Measurements from ENCODE around the gene PIK3CB. TPM values are rescaled to one million over a fixed set of nuclear protein-coding genes. Genes with fewer than 3 reads are reported as not detected.
"Not testable (repeated sequence)": the region's sequence is repeated elsewhere in the genome, so short reads cannot be mapped to it uniquely, and the experiment has no call there.

Gene PIK3CB
- total RNA-seq, 1 donor from 2014 or later, result 19.3 TPM

- H3K4me1 Mint-ChIP-seq (ENCODE audit: low read depth), result peaks cover 8% of the 10 kb centered on the region
- no peak for DNase-seq (ENCODE audit: low spot score)
- no peak overlapping the region for H3K4me3 Mint-ChIP-seq
- H3K27me3 Mint-ChIP-seq (ENCODE audit: insufficient read depth), result no peaks in the 10 kb centered on the region
- H3K9me3 Mint-ChIP-seq, result no peaks in the 10 kb centered on the region
- H3K27ac Mint-ChIP-seq, result no peak overlapping the region
- intact Hi-C loops (cut with micrococcal nuclease), result no loop called here
- peaks cover 4% of the 10 kb centered on the region for H3K36me3 Mint-ChIP-seq (ENCODE audit: low read depth)
These were observed 142.6 kb downstream of the PIK3CB start for GRCh38 chr3:138692152-138692551.

GRCh38 chr3:138691351-138691750 lies 143.4 kb downstream of the PIK3CB start:
- intact Hi-C loops (cut with micrococcal nuclease), result no loop called here
- peaks cover 12% of the 10 kb centered on the region for H3K4me1 Mint-ChIP-seq (ENCODE audit: low read depth)
- no peak for DNase-seq (ENCODE audit: low spot score)
- no peak overlapping the region for H3K4me3 Mint-ChIP-seq
- H3K36me3 Mint-ChIP-seq (ENCODE audit: low read depth), result peaks cover 6% of the 10 kb centered on the region
- no peaks in the 10 kb centered on the region for H3K9me3 Mint-ChIP-seq
- no peaks in the 10 kb centered on the region for H3K27me3 Mint-ChIP-seq (ENCODE audit: insufficient read depth)
- H3K27ac Mint-ChIP-seq, result no peak overlapping the region

DNA sequence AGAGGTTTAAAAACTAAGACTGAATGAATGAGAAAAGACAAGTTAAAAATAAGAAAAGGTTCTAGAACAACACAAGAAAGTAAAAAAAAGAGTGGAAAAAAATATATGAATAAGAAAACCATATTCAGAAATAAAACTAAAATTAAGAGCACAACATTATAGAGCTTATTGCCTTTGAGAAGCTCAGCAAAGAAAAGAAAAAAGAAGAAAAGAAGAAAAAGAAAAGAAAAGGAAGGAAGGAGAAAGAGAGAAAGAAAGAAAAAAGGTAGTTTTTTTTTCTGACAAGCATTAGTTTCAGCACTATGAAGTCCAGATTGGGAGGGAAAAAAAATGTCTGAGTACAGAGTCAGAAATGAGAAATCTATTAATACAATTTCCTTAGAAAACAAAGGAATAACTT lies 144.7 kb downstream of the PIK3CB start:
- no peak overlapping the region for H3K4me3 Mint-ChIP-seq
- peaks cover 6% of the 10 kb centered on the region for H3K36me3 Mint-ChIP-seq (ENCODE audit: low read depth)
- H3K9me3 Mint-ChIP-seq, result no peaks in the 10 kb centered on the region
- H3K27me3 Mint-ChIP-seq (ENCODE audit: insufficient read depth), result no peaks in the 10 kb centered on the region
- no peak overlapping the region for H3K27ac Mint-ChIP-seq
- peaks cover 12% of the 10 kb centered on the region for H3K4me1 Mint-ChIP-seq (ENCODE audit: low read depth)
- DNase-seq (ENCODE audit: low spot score), result no peak
- intact Hi-C loops (cut with micrococcal nuclease), result no loop called here

DNA sequence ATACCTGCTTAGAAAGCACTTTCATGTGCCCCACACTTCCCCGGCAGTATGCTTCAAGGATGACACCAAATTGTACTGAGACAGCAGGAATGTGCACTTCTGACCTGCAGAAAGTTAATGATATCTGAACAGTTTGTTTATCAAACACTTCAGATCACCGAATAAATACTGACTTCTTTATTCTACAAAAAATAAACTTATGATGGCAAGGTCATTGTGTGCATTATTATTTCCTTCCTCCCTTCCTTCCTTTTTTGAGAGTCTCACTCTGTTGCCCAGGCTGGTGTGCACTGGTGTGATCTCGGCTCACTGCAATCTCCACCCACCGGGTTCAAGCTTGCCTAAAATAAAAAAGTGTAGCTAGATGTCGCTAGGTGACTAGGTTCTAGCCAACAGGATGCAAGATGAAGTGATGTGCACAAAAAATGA lies 145.8 kb downstream of the PIK3CB start:
- H3K9me3 Mint-ChIP-seq, result no peaks in the 10 kb centered on the region
- H3K36me3 Mint-ChIP-seq (ENCODE audit: low read depth), result peaks cover 6% of the 10 kb centered on the region
- DNase-seq (ENCODE audit: low spot score), result no peak
- H3K4me3 Mint-ChIP-seq, result no peak overlapping the region
- no peaks in the 10 kb centered on the region for H3K27me3 Mint-ChIP-seq (ENCODE audit: insufficient read depth)
- H3K27ac Mint-ChIP-seq, result no peak overlapping the region
- intact Hi-C loops (cut with micrococcal nuclease), result loop anchor here (5.0 kb wide), 1 partner anchor 502 kb away; the partner anchor contains the start of gene ARMC8
- peaks cover 12% of the 10 kb centered on the region for H3K4me1 Mint-ChIP-seq (ENCODE audit: low read depth)

DNA sequence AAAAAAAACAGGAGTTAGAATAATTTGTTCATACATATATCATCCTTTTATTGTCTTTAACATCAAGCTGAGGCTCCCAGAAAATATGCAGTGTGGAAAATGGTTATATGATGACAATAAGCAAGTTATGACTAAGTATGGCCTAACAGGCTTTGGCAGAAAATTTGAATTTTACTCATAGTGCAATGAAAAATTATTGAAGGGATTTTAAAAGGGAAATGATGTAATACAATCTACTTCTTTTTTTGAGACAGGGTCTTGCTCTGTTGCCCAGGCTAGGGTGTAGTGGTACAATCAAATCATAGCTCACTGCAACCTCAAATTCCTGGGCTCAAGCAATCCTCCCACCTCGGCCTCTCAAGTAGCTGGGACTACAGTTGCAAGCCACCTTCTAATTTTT lies 147.5 kb downstream of the PIK3CB start:
- Mint-ChIP-seq H3K4me1 (ENCODE audit: low read depth) (peaks cover 12% of the 10 kb centered on the region), H3K4me3 (no peak overlapping the region), H3K27ac (peak overlapping the region; percentile 56), H3K9me3 (no peaks in the 10 kb centered on the region), H3K27me3 (ENCODE audit: insufficient read depth) (no peaks in the 10 kb centered on the region), H3K36me3 (ENCODE audit: low read depth) (peaks cover 6% of the 10 kb centered on the region)
- intact Hi-C loops (cut with micrococcal nuclease), result loop anchor here (2.0 to 5.0 kb wide), 2 partner anchors 146 to 500 kb away; partner anchors contain the start of gene ARMC8
- DNase-seq (ENCODE audit: low spot score), result no peak

- Mint-ChIP-seq H3K9me3 (no peaks in the 10 kb centered on the region), H3K4me1 (ENCODE audit: low read depth) (peaks cover 12% of the 10 kb centered on the region), H3K36me3 (ENCODE audit: low read depth) (peaks cover 6% of the 10 kb centered on the region), H3K27me3 (ENCODE audit: insufficient read depth) (no peaks in the 10 kb centered on the region), H3K4me3 (no peak overlapping the region), H3K27ac (peak overlapping the region; percentile 56)
- intact Hi-C loops (cut with micrococcal nuclease), result loop anchor here (2.0 to 5.0 kb wide), 2 partner anchors 146 to 499 kb away; partner anchors contain the start of gene ARMC8
- no peak for DNase-seq (ENCODE audit: low spot score)
These were observed 147.9 kb downstream of the PIK3CB start for GRCh38 chr3:138686771-138687221.

DNA sequence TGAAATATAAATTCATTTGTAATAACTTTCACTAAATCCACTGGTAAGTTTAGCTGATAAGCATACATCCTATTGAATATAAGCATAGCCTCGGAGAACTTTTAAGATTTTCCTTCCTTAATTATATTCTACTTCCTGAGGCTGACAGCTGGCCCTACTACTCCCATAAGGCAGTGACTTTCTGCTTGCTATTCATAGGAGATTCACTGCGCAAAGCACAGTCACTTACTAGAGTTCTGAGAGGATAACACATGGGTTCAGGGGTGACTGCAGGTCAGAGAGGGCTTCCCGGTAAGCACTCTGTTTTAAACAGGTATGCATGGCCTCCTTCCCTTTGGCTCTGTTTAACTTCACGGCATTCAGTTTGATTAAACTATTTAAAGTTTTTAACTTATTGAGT lies 150.3 kb downstream of the PIK3CB start:
- peaks cover 10% of the 10 kb centered on the region for H3K36me3 Mint-ChIP-seq (ENCODE audit: low read depth)
- DNase-seq (ENCODE audit: low spot score), result no peak
- no peaks in the 10 kb centered on the region for H3K27me3 Mint-ChIP-seq (ENCODE audit: insufficient read depth)
- H3K4me3 Mint-ChIP-seq, result no peak overlapping the region
- H3K4me1 Mint-ChIP-seq (ENCODE audit: low read depth), result peaks cover 12% of the 10 kb centered on the region
- no peak overlapping the region for H3K27ac Mint-ChIP-seq
- intact Hi-C loops (cut with micrococcal nuclease), result no loop called here
- H3K9me3 Mint-ChIP-seq, result no peaks in the 10 kb centered on the region

GRCh38 chr3:138682648-138683047 lies 152.1 kb downstream of the PIK3CB start:
- Mint-ChIP-seq H3K27me3 (ENCODE audit: insufficient read depth) (no peaks in the 10 kb centered on the region), H3K4me3 (no peak overlapping the region), H3K36me3 (ENCODE audit: low read depth) (peaks cover 9% of the 10 kb centered on the region), H3K9me3 (no peaks in the 10 kb centered on the region), H3K4me1 (ENCODE audit: low read depth) (peaks cover 10% of the 10 kb centered on the region), H3K27ac (no peak overlapping the region)
- DNase-seq (ENCODE audit: low spot score), result no peak
- intact Hi-C loops (cut with micrococcal nuclease), result no loop called here

- Mint-ChIP-seq H3K4me1 (ENCODE audit: low read depth) (no peaks in the 10 kb centered on the region), H3K27me3 (ENCODE audit: insufficient read depth) (no peaks in the 10 kb centered on the region), H3K9me3 (no peaks in the 10 kb centered on the region), H3K27ac (no peak overlapping the region), H3K4me3 (no peak overlapping the region), H3K36me3 (ENCODE audit: low read depth) (peaks cover 5% of the 10 kb centered on the region)
- DNase-seq (ENCODE audit: low spot score), result no peak
- intact Hi-C loops (cut with micrococcal nuclease), result no loop called here
These were observed 153.1 kb downstream of the PIK3CB start for GRCh38 chr3:138681463-138682220.

DNA sequence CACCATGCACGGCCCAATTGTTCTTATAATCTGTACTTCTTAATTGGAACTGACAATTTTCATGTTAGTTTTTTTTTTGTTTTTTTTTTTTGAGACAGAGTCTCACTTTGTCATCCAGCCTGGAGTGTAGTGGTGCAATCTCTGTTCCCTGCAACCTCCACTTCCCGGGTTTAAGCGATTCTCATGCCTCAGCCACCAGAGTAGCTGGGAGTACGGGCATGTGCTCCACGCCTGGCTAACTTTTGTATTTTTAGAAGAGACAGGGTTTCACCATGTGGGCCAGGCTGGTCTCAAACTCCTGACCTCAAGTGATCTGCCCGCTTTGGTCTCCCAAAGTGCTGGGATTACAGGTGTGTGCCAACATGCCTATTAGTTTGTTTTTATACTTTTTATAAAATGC lies 153.8 kb downstream of the PIK3CB start:
- H3K9me3 Mint-ChIP-seq; H3K36me3 Mint-ChIP-seq (ENCODE audit: low read depth); H3K4me1 Mint-ChIP-seq (ENCODE audit: low read depth); H3K27me3 Mint-ChIP-seq (ENCODE audit: insufficient read depth); DNase-seq (ENCODE audit: low spot score); intact Hi-C loops (cut with micrococcal nuclease); H3K4me3 Mint-ChIP-seq; H3K27ac Mint-ChIP-seq: not testable (repeated sequence)

DNA sequence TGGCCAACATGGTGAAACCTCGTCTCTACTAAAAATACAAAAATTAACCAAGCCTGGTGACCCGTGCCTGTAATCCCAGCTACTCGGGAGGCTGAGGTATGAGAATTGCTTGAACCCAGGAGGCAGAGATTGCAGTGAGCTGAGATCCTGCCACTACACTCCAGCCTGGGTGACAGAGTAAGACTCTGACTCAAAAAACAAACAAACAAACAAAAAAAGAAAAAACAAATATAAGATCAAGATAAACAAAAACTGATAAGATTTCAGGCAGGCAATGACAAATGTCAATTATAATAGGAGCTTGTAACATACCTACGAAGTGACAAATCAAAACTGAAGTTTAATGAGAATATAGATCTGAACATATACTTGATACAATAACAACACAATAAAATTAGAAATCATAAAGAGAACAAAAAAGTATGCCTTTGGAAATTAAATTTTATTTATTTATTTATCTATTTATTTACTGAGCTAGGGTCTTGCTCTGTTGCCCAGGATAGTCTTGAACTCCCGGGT lies 155.8 kb downstream of the PIK3CB start:
- Mint-ChIP-seq H3K27me3 (ENCODE audit: insufficient read depth) (no peaks in the 10 kb centered on the region), H3K4me3 (no peak overlapping the region), H3K36me3 (ENCODE audit: low read depth) (peaks cover 18% of the 10 kb centered on the region), H3K9me3 (peaks cover 19% of the 10 kb centered on the region), H3K27ac (no peak overlapping the region), H3K4me1 (ENCODE audit: low read depth) (no peaks in the 10 kb centered on the region)
- DNase-seq (ENCODE audit: low spot score), result no peak
- intact Hi-C loops (cut with micrococcal nuclease), result no loop called here

DNA sequence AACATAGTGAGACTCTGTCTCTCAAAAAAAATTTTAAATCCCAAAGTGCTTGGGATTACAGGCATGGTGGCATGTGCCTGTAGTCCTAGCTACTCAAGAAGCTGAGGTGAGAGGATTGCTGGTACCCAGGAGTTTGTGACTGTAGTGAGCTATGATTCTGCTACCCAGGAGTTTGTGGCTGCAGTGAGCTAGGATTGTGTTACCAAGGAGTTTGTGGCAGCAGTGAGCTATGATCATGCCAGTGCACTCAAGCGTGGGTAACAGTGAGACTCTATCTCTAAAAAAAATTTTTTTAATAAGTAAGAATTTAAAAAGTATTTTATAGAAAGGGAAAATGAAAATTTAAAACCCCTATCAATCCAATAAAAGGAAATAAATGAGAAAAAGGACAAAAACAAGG lies 156.6 kb downstream of the PIK3CB start:
- no peaks in the 10 kb centered on the region for H3K27me3 Mint-ChIP-seq (ENCODE audit: insufficient read depth)

GRCh38 chr3:138675393-138675792 lies 159.3 kb downstream of the PIK3CB start:
- intact Hi-C loops (cut with micrococcal nuclease), result no loop called here
- H3K27me3 Mint-ChIP-seq (ENCODE audit: insufficient read depth), result no peaks in the 10 kb centered on the region
- H3K36me3 Mint-ChIP-seq (ENCODE audit: low read depth), result peaks cover 21% of the 10 kb centered on the region
- H3K4me3 Mint-ChIP-seq, result no peak overlapping the region
- H3K27ac Mint-ChIP-seq, result no peak overlapping the region
- peaks cover 19% of the 10 kb centered on the region for H3K9me3 Mint-ChIP-seq
- H3K4me1 Mint-ChIP-seq (ENCODE audit: low read depth), result no peaks in the 10 kb centered on the region
- no peak for DNase-seq (ENCODE audit: low spot score)

More for the DNA sequence above, 156.6 kb downstream of the PIK3CB start:
- Mint-ChIP-seq H3K4me1 (ENCODE audit: low read depth) (no peaks in the 10 kb centered on the region), H3K9me3 (peaks cover 19% of the 10 kb centered on the region), H3K36me3 (ENCODE audit: low read depth) (peaks cover 19% of the 10 kb centered on the region), H3K4me3 (no peak overlapping the region), H3K27ac (no peak overlapping the region)
- no peak for DNase-seq (ENCODE audit: low spot score)
- intact Hi-C loops (cut with micrococcal nuclease), result no loop called here
